Activated T-cell treated with anti-CD3 and anti-CD28 coated beads, Interleukin-2, amount 50 U/mL, for 24 hours (primary cell): ENCODE results near the gene MARK3.

Experiments
- DNase-seq: peaks from one replicate; pipeline ENCODE4 v3.0.0-alpha.2; 2020
- H3K27ac Mint-ChIP-seq: 2 replicates; pipeline ENCODE4 v1.8.0; 2020; ENCODE audit warnings: mild to moderate bottlenecking, mixed read lengths
- H3K27me3 Mint-ChIP-seq: 2 replicates; pipeline ENCODE4 v1.8.0; 2020; ENCODE audit warnings: mixed read lengths
- H3K36me3 Mint-ChIP-seq: 2 replicates; pipeline ENCODE4 v1.8.0; 2020; ENCODE audit warnings: low read depth, mixed read lengths
- H3K4me1 Mint-ChIP-seq: 2 replicates; pipeline ENCODE4 v1.8.0; 2020; ENCODE audit warnings: low read depth, mixed read lengths
- H3K4me3 Mint-ChIP-seq: 2 replicates; pipeline ENCODE4 v1.8.0; 2020; ENCODE audit warnings: mild to moderate bottlenecking, moderate library complexity, mixed read lengths
- H3K9me3 Mint-ChIP-seq: 2 replicates; pipeline ENCODE4 v1.8.0; 2020; ENCODE audit warnings: mixed read lengths

MARK3 gene

GRCh38 chr14:103491691-103492090, 106.5 kb downstream of the MARK3 start:
- Mint-ChIP-seq H3K27ac (no peak overlapping the region), H3K9me3 (no peaks in the 10 kb centered on the region), H3K4me3 (no peak overlapping the region), H3K27me3 (no peaks in the 10 kb centered on the region), H3K4me1 (no peaks in the 10 kb centered on the region), H3K36me3 (peaks cover 71% of the 10 kb centered on the region)
- no peak for DNase-seq

GRCh38 chr14:103492156-103492925, 107.1 kb downstream of the MARK3 start:
- DNase-seq: no peak
- Mint-ChIP-seq H3K27me3 (no peaks in the 10 kb centered on the region), H3K4me1 (no peaks in the 10 kb centered on the region), H3K9me3 (no peaks in the 10 kb centered on the region), H3K4me3 (no peak overlapping the region), H3K36me3 (peaks cover 73% of the 10 kb centered on the region), H3K27ac (peak overlapping the region; percentile 62)

- no peak for DNase-seq
- Mint-ChIP-seq H3K27ac (peak overlapping the region; percentile 44), H3K27me3 (no peaks in the 10 kb centered on the region), H3K9me3 (no peaks in the 10 kb centered on the region), H3K36me3 (peaks cover 69% of the 10 kb centered on the region), H3K4me3 (no peak overlapping the region), H3K4me1 (peaks cover 9% of the 10 kb centered on the region)
These were observed 110.6 kb downstream of the MARK3 start for GRCh38 chr14:103495854-103496253.

- Mint-ChIP-seq H3K36me3 (peaks cover 69% of the 10 kb centered on the region), H3K4me1 (peaks cover 9% of the 10 kb centered on the region), H3K4me3 (no peak overlapping the region), H3K27ac (no peak overlapping the region), H3K27me3 (no peaks in the 10 kb centered on the region), H3K9me3 (no peaks in the 10 kb centered on the region)
- DNase-seq: no peak
These were observed 111.6 kb downstream of the MARK3 start for GRCh38 chr14:103496776-103497175.

- Mint-ChIP-seq H3K36me3 (peaks cover 80% of the 10 kb centered on the region), H3K9me3 (no peaks in the 10 kb centered on the region), H3K4me1 (peaks cover 20% of the 10 kb centered on the region), H3K27ac (no peak overlapping the region), H3K4me3 (no peak overlapping the region), H3K27me3 (no peaks in the 10 kb centered on the region)
- no peak for DNase-seq
These were observed 114.5 kb downstream of the MARK3 start for GRCh38 chr14:103499709-103500108.

GRCh38 chr14:103500148-103500990, 115.2 kb downstream of the MARK3 start:
- Mint-ChIP-seq H3K4me3 (no peak overlapping the region), H3K27ac (peak overlapping the region; percentile 73), H3K27me3 (no peaks in the 10 kb centered on the region), H3K36me3 (peaks cover 81% of the 10 kb centered on the region), H3K9me3 (no peaks in the 10 kb centered on the region), H3K4me1 (peaks cover 20% of the 10 kb centered on the region)
- DNase-seq: peak; percentile 82

- H3K36me3 Mint-ChIP-seq: peaks cover 82% of the 10 kb centered on the region
- peaks cover 20% of the 10 kb centered on the region for H3K4me1 Mint-ChIP-seq
- no peak overlapping the region for H3K4me3 Mint-ChIP-seq
- peak overlapping the region; percentile 12 for H3K27ac Mint-ChIP-seq
- H3K9me3 Mint-ChIP-seq: no peaks in the 10 kb centered on the region
- DNase-seq: no peak
- no peaks in the 10 kb centered on the region for H3K27me3 Mint-ChIP-seq
These were observed 116.0 kb downstream of the MARK3 start for GRCh38 chr14:103501041-103501870.

GRCh38 chr14:103501921-103502669, 116.9 kb downstream of the MARK3 start:
- no peak overlapping the region for H3K4me3 Mint-ChIP-seq
- H3K4me1 Mint-ChIP-seq: peaks cover 20% of the 10 kb centered on the region
- no peak overlapping the region for H3K27ac Mint-ChIP-seq
- H3K9me3 Mint-ChIP-seq: no peaks in the 10 kb centered on the region
- DNase-seq: no peak
- no peaks in the 10 kb centered on the region for H3K27me3 Mint-ChIP-seq
- H3K36me3 Mint-ChIP-seq: peaks cover 86% of the 10 kb centered on the region

GRCh38 chr14:103502877-103503276, 117.7 kb downstream of the MARK3 start:
- peaks cover 88% of the 10 kb centered on the region for H3K36me3 Mint-ChIP-seq
- DNase-seq: no peak
- no peaks in the 10 kb centered on the region for H3K27me3 Mint-ChIP-seq
- H3K4me3 Mint-ChIP-seq: no peak overlapping the region
- H3K4me1 Mint-ChIP-seq: peaks cover 20% of the 10 kb centered on the region
- no peaks in the 10 kb centered on the region for H3K9me3 Mint-ChIP-seq
- peak overlapping the region; percentile 23 for H3K27ac Mint-ChIP-seq

GRCh38 chr14:103503296-103503695, 118.1 kb downstream of the MARK3 start:
- Mint-ChIP-seq H3K9me3 (no peaks in the 10 kb centered on the region), H3K36me3 (peaks cover 86% of the 10 kb centered on the region), H3K4me1 (peaks cover 20% of the 10 kb centered on the region), H3K27ac (peak overlapping the region; percentile 23), H3K27me3 (no peaks in the 10 kb centered on the region), H3K4me3 (no peak overlapping the region)
- DNase-seq: no peak

GRCh38 chr14:103504991-103505565, 119.9 kb downstream of the MARK3 start:
- H3K36me3 Mint-ChIP-seq: peaks cover 90% of the 10 kb centered on the region
- no peak for DNase-seq
- H3K4me1 Mint-ChIP-seq: peaks cover 14% of the 10 kb centered on the region
- H3K27ac Mint-ChIP-seq: peak overlapping the region; percentile 9
- no peaks in the 10 kb centered on the region for H3K9me3 Mint-ChIP-seq
- H3K4me3 Mint-ChIP-seq: no peak overlapping the region
- H3K27me3 Mint-ChIP-seq: no peaks in the 10 kb centered on the region

- H3K36me3 Mint-ChIP-seq: peaks cover 87% of the 10 kb centered on the region
- H3K27me3 Mint-ChIP-seq: no peaks in the 10 kb centered on the region
- no peak overlapping the region for H3K4me3 Mint-ChIP-seq
- H3K9me3 Mint-ChIP-seq: no peaks in the 10 kb centered on the region
- no peak overlapping the region for H3K27ac Mint-ChIP-seq
- peaks cover 12% of the 10 kb centered on the region for H3K4me1 Mint-ChIP-seq
- no peak for DNase-seq
These were observed 122.5 kb downstream of the MARK3 start for GRCh38 chr14:103507751-103508150.

- Mint-ChIP-seq H3K4me1 (peaks cover 5% of the 10 kb centered on the region), H3K9me3 (no peaks in the 10 kb centered on the region), H3K27ac (peak overlapping the region; percentile 0), H3K4me3 (no peak overlapping the region), H3K27me3 (no peaks in the 10 kb centered on the region), H3K36me3 (peaks cover 80% of the 10 kb centered on the region)
- no peak for DNase-seq
These were observed 123.5 kb downstream of the MARK3 start for GRCh38 chr14:103508521-103509329.
